SKM-1 treated with dmso at 0.1 percent for 144 hours (cell line): ENCODE results near the gene ARMH1.

Source experiments
- DNase-seq: peaks from one replicate; lab custom pipeline; 2025; ENCODE audit not compliant: unreplicated experiment; lab: John Stamatoyannopoulos, UW

The ARMH1 gene

DNA sequence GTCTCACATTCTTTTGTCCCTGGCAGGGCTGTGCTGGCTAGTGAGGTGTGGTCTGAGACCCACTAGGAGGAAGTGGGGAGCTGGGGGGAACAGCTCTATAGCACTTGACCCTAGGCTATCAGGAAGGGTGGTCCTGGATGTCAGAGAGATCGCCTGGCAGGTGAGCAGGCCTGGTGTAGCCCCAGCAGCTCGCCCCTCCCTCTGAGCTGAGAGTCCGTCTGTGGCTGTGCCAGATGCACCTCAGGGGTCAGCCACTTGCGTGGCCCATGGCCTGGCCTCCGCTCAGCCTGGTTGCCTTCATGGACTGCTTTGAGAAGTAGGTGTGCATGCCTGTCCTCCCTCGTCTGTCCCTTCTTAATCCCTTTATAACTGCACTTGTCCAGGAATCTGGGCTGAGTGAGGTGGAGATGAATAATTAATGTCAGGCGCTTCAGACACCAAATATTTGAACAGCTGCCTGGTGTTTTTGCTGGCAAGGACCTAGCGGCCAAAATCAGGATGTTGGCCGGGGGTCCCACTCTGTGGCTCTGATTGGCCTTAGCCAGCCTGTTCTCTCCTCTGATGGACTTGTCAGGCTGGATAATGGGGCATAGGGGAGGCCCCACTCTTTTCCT, 30.7 kb upstream of the ARMH1 start:
- no peak for DNase-seq

DNA sequence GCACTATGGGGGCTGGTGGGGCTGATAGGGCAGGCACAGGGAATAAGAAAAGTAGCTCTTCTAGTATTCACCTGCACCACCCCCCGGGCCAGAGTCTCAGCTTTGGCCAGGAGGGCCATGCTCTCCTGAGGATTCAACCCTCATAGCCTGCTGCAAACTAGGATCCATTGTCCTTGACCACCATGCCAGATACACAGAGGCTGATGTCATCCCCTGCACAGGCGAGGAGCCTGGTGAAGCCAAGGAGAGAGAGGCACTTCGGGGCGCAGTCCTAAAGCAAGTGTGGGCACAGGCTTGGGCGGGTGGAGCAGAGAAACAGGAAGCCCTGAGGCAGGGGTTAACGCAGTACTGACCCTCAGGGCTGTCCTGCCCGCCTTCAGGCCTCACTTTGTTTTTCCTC, 29.7 kb upstream of the ARMH1 start:
- DNase-seq, result no peak

DNA sequence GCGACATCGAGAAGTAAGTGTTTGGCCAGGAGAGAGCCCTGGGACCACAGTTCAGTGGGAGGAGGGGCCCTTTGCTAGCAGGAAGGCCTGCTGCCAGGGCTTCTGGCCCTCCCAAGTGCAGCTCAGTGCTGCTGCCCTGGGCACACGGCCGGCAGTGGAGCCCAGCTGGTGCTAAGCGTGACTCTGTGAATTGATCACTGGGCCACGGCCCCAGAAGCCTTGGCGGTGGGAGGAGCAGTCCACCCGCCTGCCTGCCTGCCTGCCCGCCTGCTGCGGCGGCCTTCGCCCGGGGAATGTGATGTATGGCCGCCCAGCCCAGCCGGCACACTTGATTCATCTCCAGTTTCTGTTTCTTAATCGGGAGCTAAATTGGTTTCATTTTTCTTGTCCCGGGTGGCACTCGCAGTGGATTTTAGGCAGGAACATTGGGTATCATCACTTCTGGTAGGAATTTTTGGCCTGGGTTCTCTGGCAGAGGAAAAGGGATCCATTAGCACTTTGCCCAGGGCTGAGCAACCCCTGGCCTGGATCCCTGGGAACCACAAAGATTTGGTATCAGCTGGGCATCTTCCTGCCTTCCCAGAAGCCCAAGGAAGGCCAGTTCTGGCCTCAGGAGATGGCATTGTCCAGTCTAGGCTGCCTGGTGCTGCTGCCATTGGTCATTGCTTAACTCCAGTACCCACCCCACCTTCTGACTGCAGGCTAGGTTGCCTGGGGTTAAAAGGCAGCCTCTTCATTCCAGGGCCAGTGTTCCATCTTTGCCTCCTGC, 28.9 kb upstream of the ARMH1 start:
- no peak for DNase-seq

DNA sequence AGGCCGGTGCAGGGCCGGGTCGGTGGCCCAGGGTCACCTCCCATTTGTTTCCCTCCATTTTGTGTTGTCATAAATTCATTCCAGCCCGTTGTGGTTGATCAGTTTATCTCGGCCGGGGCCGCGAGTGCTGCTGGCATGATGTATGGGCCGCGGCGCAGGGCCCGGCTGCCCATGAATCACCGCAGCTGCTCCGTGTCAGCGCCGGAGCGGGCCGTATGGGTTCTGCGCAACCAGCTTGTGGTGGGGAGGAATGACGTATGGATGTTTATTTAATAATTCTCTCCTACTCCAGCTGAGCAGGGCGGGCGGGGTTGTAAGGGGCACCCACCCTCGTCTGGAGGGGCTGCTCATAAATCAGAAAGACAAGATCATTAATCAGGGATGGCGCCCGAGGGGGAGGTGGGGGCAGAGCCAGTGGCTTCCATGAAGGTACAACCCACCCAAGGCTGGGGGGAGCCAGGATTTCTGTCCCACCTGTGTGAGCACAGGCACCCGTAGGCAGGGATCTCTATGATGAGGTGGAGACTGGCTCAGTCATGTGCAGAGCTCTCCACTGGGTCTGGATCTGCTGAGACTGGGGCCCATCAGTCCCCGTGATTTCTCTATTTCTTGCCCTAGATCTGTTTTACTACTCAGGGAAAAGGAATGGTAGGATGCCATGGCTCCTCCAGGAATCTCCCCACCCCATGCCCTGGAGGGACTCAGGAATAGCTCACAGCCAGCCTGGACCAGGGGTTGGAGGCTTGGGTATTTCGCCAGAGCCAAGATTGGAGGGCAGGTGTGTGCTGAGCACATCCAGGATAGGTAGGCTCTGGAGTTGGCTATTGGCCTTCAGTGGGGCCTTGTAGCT, 28.0 kb upstream of the ARMH1 start:
- no peak for DNase-seq

DNA sequence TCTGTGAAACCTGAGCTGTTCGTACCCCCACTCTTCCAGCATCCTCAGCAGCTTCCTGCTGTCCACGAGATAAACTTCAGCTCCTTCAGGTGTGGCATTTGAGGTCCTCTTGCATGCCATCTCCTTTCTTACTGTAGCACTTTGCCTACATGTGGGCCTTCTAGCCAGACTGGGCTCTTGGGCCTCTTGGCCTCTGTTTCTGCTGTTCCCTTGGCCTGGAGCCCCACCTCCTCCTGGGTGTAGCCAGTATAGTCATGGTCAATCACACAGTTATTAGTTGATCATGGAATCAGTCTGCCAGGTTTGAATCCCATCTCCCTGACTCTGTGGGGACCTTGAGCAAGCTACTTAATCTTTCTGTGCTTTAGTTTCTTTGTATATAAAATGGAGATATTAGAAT, 26.6 kb upstream of the ARMH1 start:
- no peak for DNase-seq

DNA sequence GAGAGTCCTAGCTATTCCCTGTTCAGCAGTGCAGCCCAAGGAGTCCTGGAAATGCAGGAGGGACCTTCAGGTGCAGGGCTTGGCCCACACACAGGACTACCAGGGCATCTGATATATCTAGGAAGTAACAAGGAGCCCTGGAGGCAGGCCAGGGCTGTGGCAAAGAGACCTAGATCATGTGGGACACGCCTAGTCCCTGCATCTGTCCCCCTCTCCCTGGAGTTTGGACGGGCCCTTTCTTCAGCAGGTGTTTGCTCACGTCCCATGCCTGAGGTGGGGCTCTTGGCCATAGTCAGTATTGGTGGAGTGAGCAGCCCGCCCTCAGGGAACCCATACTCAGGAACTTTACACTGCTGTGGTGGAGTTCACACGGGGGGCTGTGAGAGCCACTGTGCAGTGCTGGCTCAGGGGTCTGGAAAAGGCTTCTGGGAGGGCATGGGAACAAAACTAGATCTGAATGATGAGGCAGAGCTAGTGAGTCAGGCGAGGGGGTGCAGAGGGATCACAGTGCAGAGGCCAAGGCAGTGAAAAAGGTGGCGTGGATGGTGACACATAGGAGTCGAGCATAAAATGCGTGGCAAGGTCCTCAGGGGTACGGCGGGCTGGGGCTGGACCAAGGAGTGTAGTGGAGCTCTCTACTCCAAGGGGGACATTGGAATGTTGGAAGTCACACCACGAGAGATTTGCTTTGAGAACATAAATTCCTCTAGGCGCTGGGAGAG, 25.8 kb upstream of the ARMH1 start:
- no peak for DNase-seq

DNA sequence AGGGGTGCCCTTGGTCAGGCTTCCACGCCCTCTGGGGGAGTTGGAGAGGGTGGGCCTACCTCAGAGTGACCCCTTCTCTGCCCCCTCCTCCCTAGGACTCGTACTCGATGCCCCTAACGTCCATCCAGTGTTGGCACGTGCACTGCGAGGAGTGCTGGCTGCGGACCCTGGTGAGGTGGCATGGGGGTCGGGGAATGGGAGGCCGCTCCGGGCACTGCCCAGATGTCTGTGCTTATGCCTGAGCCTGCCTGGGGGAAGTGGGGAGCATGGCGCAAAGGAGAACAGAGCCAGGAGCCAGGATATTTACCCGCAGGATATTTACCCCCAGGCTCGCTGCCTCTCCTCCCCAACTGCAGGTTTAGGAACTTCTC, 24.7 kb upstream of the ARMH1 start:
- no peak for DNase-seq

DNA sequence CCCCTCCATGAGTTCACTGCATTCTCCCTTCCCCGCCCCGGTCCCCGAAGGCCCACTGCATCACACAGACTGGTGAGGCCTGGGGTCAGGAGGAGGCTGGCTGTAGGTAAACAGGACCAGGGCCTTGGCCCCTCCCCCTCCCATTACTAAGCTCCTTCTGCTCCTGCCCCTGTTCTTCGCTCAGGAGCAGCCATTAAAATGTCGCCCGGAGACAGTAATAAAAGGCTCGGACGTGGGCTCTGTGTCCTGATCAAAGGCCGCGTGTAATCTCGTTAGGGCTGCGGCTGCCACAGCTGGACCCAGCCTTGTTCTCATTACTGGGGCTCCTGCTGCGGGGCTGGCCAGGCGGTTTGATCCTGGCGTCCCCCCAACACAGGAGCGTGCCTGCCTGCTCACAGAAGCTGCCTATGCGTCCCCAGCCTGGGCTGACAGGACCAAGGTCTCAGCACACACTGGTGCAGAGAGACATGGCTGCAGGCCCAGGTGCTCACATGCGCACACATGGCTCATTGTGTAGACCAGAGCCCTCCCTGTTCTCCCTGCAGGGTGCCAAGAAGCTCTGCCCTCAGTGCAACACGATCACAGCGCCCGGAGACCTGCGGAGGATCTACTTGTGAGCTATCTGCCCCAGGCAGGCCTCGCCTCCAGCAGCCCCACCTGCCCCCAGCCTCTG, 24.2 kb upstream of the ARMH1 start:
- DNase-seq, result no peak

DNA sequence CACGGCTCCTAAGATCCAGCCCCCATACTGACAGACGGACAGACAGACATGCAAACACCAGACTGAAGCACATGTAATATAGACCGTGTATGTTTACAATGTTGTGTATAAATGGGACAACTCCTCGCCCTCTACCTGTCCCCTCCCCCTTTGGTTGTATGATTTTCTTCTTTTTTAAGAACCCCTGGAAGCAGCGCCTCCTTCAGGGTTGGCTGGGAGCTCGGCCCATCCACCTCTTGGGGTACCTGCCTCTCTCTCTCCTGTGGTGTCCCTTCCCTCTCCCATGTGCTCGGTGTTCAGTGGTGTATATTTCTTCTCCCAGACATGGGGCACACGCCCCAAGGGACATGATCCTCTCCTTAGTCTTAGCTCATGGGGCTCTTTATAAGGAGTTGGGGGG, 23.4 kb upstream of the ARMH1 start:
- DNase-seq, result no peak

DNA sequence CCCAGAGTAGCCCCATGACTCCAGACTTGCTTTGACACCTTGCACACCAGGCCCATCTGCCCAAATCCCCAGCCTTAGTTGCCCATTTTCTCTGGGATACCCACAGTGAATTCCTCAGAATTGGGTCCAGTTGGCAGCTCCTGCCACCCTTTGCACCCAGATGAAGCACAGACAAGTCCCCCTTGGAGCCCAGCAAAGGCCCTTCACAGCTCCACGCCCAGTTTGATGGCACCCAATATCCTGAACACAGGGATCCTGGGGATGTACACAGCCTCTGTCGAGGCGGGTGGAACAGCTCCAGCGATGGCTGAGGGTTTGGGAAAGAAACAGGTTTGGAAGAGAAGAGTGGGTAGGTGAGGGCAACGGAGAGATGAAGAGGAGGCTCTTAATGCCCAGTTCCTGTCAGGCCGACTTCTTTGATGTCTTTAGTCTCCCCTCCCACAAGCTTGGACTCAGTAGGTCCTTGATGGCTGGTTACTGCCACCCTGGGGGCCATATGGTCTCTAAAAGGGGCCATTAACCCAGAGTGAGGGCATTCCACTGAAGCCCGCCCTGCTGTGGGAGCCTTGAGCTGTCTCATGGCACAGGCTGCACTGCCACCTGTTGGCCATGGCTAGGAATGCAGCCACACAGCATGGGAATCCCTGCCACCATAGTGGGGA, 21.9 kb upstream of the ARMH1 start:
- peak; percentile 44 for DNase-seq

DNA sequence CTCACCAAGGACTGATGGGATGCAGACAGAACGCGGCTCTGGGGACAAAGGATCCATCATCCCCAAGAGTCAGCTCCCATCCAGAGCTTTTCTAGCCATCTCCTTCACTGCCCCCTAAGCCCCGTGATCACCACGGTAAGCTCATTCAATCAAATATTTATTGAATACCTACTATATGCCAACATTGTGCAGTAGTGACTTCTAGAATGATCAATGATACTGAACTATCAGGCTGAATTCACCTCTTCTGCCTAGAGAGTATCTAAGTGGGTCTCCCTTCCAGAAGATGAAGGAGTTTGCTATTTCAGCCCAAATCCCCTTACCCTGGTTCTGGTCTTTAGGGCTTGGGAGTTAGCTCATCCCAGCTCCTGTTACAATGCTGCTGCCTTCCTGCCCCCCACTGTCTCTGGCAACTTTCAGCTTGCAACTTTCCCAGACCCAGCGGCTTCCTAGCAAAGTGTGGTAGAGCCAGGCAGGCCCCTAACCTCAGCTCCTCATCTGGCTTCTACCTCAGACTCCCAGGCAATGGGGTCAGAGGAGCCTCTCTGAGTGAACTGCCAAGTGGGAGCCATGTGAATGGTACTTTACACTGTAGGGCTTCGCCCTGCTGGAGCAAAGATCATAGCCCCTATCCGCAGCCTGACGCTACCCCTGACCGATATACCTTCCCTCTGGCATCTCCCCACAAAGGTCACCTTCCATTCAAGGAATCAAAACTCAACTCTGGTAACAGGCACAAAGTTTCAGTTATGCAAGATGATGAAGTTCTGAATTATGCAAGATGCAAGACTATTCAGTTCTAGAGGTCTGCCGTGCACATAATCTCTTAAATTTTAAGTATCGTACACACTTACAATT, 21.2 kb upstream of the ARMH1 start:
- DNase-seq, result no peak

DNA sequence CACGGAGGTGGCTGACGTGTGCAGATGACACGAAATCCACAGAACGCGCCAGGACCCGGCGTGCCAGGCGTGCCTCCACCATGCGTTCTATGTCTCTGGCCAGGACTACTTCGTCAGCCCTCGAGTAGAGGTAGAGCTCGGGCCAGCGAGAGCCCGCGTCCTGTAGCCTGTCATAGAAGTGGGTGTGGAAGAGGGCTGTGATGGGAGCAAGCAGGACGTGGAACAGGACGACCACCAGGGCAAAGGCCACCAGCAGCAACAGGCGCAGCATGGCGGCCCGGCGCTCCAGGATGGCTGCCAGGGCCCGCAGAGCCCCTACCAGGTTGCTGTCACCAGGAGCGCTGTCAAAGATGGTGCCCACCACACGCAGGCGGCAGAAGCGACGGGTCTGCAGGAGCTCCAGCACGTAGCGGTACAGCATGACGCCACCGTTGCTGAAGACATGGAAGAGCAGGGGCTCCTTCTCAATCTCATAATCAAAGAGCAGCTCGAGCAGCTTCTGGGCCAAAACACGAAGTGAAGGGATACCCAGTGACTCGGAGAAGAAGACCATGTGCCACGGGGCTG, 19.8 kb upstream of the ARMH1 start:
- DNase-seq, result no peak

DNA sequence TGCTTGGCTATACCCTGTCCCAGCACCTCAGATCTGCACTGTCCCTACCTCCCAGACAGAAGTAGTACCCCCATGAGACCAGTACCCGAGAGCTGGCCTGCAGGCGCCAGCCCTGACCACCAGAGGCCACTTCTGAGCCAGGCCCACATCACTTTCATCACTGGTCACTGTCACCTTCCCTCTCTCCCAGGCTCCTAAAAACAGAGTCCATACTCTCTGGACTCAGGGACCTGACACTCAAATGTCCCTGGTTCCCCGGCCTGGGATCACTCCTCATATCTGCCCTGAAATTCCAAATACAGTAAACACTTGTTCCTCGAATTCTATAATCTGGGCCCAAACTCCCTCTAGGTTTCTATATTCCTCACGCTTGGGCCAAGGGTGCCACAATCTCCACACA, 18.9 kb upstream of the ARMH1 start:
- peak; percentile 11 for DNase-seq

DNA sequence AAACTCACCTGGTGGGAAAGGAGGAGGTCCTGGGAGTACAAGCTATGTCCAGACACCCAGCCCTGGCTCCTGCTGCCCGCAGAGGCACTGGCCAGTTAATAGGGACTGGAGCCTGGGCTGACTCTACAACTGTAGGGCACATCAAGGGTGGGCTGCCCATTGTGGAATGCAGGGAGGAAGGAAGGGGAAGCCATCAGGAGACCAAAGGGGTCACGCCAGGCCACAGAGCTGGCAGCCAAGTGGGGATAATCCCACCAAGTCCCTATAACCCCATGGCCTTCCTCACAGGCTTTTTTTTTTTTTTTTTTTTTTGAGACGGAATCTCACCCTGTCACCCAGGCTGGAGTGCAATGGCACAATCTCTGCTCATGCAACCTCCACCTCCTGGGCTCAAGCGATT, 14.9 kb upstream of the ARMH1 start:
- DNase-seq, result no peak

DNA sequence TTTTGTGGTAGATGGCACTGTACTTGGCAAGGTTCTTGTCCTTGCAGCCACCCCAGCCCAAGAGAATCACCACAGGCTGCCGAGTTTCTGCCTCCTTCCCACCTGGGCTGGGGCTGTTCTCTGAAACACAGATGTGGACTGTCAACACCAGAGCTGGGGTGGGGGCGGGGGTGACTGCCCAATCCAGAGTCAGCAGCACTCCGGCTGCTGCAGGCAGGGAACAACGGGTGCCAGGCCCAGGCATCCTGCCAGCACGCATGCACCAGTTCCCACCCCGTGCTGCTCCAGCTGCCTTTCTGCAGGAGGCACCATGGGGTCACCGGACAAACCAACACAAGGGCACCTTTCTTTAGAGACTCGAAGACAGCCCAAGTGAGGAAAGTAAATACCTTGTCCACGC, 14.3 kb upstream of the ARMH1 start:
- DNase-seq, result no peak

DNA sequence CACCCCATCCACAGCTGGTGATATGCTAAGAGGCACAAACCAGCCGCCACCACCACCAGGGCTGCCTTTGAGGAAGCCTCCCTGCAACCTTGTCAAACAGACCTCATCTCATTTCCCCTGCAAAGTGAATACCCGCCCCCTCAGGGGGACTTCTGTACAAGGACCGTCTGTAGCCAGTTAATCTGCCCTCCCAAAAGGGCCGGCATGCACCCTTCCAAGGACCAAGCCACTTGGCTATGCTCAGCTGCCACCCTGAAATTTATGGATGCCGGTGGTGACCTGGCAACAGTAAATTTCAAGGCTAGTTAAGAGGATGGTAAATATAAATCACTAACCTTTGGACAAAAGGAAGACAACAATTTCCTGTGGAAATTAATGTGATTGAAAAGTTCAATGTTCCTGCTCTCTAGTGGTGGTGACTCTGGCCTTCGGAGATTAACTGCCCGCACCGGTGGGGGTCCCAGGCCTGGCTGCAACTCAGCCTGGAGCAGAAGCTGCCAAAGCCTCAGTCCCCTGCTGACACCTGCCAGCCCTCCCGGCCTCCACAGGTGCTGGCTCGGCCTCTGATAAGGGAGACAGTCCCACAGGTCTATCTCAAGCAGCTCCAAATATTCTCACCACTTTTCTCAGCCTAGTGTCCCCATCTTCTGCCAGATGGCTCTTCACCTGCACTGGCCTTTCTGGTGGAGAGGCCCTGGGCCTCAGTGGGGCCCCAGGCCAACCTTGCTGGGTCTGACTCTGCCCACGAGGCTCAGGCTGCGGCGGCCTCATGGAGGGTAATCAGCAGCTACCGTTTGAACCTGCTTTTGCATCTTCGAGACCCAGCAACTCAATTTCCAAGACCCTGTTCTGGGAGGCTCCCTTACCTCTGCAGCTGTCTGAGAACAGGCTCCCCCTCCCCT, 12.5 kb upstream of the ARMH1 start:
- DNase-seq, result no peak

DNA sequence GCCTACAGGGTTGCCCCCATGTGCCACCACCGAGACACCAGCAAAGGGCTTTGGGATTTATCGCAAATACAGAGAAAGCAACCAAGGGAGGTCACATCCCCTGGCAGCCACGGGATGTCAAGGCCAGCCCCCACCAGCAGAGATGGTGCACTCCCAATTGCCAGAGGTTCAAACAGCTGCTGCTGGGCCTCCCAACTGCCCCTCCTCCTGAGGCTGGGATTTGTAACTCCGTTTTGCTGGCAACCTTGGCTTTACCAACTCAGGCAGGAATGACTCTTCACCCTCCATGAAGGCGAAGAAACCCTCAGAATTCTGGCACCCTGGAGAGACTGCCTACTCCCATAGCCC, 11.9 kb upstream of the ARMH1 start:
- no peak for DNase-seq

DNA sequence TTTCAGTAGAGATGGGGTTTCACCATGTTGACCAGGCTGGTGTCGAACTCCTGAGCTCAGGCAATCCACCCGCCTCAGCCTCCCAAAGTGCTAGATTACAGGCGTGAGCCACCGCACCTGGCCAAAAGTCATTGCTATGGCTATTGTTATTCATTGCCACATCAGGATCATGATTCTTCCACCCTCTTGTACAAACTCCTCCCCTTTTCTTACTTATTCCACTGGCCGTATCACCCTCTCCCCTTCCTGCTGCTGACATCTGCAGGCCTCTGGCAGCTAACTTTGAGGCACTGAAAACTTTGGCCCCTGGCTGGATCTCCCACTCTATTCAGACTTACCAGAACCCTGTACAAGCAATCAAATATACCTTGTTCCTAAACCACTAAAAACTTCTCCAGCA, 11.1 kb upstream of the ARMH1 start:
- no peak for DNase-seq
